ENCODE data around the gene SH3PXD2A.
A peak's percentile ranks its signal among the peaks of the same experiment; 100 is the strongest.

The SH3PXD2A gene

GRCh38 chr10:103720328-103720963, 134.9 kb downstream of the SH3PXD2A start:
- TF ChIP-seq CTCF (IDR thresholded peaks at IDR 0.05), result no peak
- H3K4me3 ChIP-seq, result no peak overlapping the region
- H3K27ac ChIP-seq, result no peak overlapping the region
- no peak for DNase-seq (ENCODE audit: low spot score)

GRCh38 chr10:103719036-103719435, 136.3 kb downstream of the SH3PXD2A start:
- no peak overlapping the region for H3K4me3 ChIP-seq
- TF ChIP-seq CTCF (IDR thresholded peaks at IDR 0.05), result no peak
- H3K27ac ChIP-seq, result no peak overlapping the region
- DNase-seq (ENCODE audit: low spot score), result no peak

- H3K27ac ChIP-seq, result no peak overlapping the region
These were observed 137.1 kb downstream of the SH3PXD2A start for GRCh38 chr10:103718247-103718620.

GRCh38 chr10:103717341-103718246, 137.8 kb downstream of the SH3PXD2A start:
- no peak for DNase-seq (ENCODE audit: low spot score)
- no peak overlapping the region for H3K4me3 ChIP-seq
- TF ChIP-seq CTCF (IDR thresholded peaks at IDR 0.05), result no peak
- H3K27ac ChIP-seq, result no peak overlapping the region

More at GRCh38 chr10:103718247-103718620, 137.1 kb downstream of the SH3PXD2A start:
- TF ChIP-seq CTCF (IDR thresholded peaks at IDR 0.05), result no peak
- no peak overlapping the region for H3K4me3 ChIP-seq
- no peak for DNase-seq (ENCODE audit: low spot score)

DNA sequence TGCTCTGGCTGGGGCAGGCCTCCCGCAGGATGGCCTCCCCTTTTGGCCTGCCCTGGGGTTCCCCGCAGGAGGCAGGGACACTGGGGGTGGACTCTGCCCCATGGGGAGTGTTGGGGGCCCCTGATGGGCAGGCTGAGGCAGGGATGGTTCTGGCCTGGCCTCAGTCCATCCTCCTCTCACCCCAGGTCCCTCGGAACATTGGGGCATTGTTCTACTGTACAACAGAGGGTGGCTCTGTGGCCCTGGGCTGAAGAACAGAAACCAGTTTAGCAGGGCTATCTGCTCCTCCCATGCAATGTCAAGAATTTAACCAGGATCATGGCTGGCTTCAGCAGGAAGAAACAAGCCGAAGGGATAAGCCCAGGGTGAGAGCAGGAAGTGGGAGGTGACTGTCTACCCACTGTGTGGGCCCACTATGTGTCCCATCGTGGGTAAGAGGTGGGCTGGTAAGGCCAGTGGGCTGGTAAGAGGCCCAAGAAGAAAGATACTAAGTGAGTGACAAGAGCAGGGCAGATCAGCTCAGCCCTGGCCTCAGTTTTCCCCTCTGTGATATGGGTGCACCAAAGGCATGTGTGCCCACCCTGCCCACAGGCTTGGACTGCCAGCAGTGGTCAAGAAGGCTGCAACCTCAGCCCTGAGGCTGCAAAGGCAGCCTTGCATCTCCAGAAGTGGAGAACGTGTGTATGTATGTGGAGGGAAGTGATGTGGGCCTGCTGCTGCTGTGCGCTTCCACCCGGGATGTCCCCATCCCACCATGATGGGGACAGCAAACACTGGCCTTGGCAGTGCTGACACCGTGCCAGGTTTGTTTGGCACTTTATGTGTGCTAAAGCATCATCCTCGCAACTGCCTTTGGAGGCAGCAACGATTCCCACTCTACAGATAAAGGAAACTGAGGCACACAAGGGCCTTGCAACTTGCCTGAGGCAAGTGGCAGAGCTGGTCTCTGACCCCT, 138.9 kb downstream of the SH3PXD2A start:
- Histone ChIP-seq H3K4me3 (no peak overlapping the region), H3K27ac (no peak overlapping the region)
- TF ChIP-seq CTCF (IDR thresholded peaks at IDR 0.05), result no peak
- DNase-seq (ENCODE audit: low spot score), result no peak

DNA sequence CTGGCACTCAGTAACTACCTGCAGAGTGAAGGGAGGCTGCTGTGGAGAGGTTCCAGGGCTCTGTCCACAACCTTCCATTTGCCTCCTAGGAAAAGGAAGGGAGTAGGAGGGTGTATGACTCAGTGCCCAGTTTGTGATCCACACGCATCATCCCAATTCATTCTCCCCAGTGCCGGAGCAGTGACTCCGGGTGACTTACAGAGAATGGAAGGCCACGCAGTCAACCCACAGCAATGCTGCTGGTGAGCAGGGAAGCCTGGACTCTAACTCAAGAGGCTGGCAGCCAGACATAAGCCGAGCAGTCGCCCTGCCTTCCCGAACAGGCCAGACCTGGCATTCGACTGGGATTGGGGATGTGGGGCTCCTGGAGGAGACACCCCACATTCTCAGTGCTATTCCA, 139.9 kb downstream of the SH3PXD2A start:
- DNase-seq (ENCODE audit: low spot score), result no peak
- Histone ChIP-seq H3K4me3 (no peak overlapping the region), H3K27ac (peak overlapping the region in 1 of 2 donors; percentile 23)
- TF ChIP-seq CTCF (IDR thresholded peaks at IDR 0.05), result no peak
